Myometrial cell (primary cell): ENCODE measurements around the gene LRRC31. TPM values are rescaled to one million over a fixed set of nuclear protein-coding genes. Genes with fewer than 3 reads are reported as not detected.

Experiments used
- total RNA-seq: library from RNA; depleted of rRNA; stranded (reverse); fragments of >200 nt; gene quantifications from 2 replicates; pipeline ENCODE4 v1.2.3, GENCODE V29; 2015

The LRRC31 gene
- total RNA-seq: not detected in 2 replicates

GRCh38 chr3:169869484-169870220 is at the start of gene LRRC31:
TSS of gene LRRC31 (minus strand) at chr3:169869935. CDS start at chr3:169869807, 128 bp downstream.

GRCh38 chr3:169911272-169911671 is 41.5 kb upstream of the LRRC31 start, which contains the start of gene SAMD7:
TSS of gene SAMD7 (plus strand) at chr3:169911572. CDS start at chr3:169919499, 7,927 bp downstream.

GRCh38 chr3:169812332-169813235 is 57.2 kb downstream of the LRRC31 start, which contains the start of the genes LRRC34 and LRRIQ4:
TSS of gene LRRC34 (minus strand) at chr3:169812904. CDS start at chr3:169812548, 356 bp downstream.
TSS of gene LRRIQ4 (plus strand) at chr3:169812870. CDS start at chr3:169821922, 9,052 bp downstream.

Other genes starting within 250 kb of the LRRC31 start
- 11.8 and 14.2 TPM in 2 replicates for gene MECOM, start 206.2 kb downstream of the LRRC31 start, total RNA-seq
- 266 and 343 TPM in 2 replicates for gene TERC, start 104.9 kb downstream of the LRRC31 start, total RNA-seq
- gene ACTRT3, start 100.4 kb downstream of the LRRC31 start, total RNA-seq: 1.7 and 3.4 TPM in 2 replicates
- gene MYNN, start 96.5 kb downstream of the LRRC31 start, total RNA-seq: 9.2 and 17.5 TPM in 2 replicates
- not detected in 2 replicates for gene LRRIQ4, start 57.1 kb downstream of the LRRC31 start, total RNA-seq
- 5.3 and 9.5 TPM in 2 replicates for gene LRRC34, start 57.0 kb downstream of the LRRC31 start, total RNA-seq
- gene SAMD7, start 41.6 kb upstream of the LRRC31 start, total RNA-seq: not detected in 2 replicates
- gene SEC62, start 96.9 kb upstream of the LRRC31 start, total RNA-seq: 21.6 and 24.6 TPM in 2 replicates
- gene GPR160, start 168.1 kb upstream of the LRRC31 start, total RNA-seq: 0.71 TPM in 1 of 2 replicates, not detected in the other